ENCODE measurements around the gene GTSE1.
"Not testable (repeated sequence)": the region's sequence is repeated elsewhere in the genome, so short reads cannot be mapped to it uniquely, and the experiment has no call there.

The GTSE1 gene

DNA sequence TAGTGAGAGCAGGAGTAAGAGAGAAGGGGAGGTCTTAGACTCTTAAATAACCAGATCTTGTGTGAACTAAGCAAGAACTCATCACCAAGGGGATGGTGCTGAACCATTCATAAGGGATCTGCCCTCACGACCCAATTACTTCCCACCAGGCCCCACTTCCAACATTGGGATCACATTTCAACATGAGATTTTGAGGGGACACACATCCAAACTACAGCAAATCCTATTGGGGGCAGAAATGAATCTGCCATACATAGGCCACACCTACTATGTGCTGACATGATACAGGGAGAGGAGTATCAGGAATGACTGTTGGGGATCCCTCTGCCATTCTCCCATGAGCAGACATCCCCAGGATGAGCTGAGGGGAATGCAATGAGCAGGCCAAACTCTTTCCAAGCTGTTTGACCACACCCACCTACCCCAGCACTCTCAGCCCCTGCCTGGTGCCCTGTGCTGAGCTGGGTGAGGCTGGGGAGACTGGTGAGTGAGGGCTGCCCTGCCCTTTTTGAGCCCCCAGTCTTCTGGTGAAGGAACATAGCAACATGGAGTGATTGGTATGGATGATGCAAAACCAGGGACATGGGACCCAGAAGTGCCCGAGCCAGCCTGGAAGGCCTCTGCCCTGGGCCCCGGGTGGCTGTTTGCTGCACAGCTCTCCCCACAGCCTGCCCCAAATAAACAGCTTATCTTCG lies 1.2 kb upstream of the GTSE1 start:
- DNase-seq = no peak

DNA sequence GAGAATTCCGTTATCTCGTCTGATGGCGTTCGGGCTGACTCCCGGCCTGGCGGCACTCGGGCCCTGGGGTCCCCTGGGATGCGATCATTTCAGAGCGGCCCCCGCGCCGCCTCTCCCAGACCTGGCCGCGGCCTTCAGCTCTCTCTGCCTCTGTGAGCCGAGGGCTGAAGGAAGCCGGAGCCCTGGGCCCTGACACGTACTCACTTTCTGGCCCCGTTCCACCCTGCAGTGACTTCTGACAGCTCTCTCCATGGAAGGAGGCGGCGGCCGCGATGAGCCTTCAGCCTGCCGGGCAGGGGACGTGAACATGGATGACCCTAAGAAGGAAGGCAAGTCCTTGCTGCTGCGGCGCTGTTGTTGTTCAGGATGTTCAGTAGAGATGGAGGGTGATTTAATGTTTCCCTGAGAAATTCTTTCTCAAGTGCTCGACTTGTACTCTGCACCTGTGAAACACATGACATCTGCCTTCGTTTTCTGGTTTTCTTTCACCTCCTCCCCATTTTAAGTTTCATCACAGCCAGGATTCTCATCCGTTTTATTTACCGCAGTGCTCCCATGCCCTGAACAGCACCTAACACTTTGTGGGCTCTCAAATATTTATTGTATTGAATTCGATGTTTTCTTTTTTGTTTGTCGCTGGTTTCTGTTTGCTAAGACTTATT lies 612 bp downstream of the GTSE1 start:
- DNase-seq = no peak

DNA sequence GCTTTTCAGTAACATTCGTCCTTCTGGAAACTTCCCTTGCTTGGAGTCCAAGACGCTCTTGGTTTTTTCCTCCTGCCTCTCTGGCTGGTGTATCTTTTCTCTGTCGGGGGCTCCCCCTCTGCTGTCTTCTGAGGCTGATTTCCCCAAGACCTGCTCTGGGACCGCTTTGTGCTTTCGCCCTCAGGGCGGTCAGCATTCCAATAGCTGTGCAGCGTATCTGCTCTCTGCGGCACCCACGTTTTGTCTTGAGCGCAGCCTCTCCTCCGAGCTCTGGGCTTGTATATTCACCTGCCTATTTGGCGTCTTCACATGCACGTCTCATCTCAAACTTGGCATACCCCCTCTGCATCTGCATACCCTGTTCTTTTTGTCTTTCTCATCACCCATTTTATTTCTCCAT lies 2.4 kb downstream of the GTSE1 start:
- no peak for DNase-seq

DNA sequence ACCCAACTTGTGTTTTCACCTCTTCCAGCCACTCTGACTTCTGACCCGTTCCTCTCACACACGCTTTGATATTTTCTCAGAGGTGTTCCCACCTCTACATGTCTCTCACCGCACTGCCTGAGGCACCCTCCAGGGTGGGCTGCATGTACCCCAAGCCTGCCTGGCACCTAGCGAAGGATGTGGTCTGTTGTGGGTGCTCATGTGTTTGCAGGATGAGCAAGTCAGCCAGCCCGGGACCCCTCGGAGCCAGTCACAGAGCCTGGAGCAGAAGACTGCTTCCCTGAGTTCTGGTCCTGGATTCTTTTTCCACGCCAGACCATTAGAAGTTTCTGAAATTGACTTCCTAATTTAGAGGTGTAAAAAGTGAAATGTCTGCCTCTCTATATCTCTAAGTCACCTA lies 3.8 kb downstream of the GTSE1 start:
- DNase-seq = no peak

DNA sequence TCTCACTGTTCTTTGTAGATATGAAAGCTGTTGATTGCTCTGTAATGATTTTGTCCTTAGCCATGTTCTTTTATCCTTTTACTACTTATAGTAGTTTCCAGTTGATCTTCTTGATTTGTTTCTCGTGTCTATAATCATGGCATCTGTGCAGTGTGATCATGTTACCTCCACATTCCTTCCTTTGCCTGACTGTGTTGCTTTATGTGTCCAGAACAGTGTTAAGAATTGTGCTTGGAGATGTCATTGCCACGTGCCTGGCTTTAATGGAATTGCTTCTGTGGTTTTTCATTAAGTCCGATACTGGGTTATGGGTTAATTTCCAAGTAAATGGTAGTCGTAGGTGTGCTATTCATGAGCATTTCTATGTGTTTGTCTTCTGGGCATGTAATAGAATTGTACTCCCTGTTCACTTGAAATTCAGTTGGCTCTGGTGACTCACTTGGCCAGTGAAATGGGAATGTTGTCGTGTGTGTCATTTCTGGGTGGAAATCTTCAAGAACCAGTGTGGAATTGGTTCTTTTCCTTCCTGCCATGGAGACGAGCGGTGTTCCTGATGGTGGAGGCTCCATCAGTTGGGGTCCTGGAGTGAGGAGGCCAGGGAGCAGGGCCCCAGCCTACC lies 6.8 kb downstream of the GTSE1 start:
- DNase-seq = no peak

DNA sequence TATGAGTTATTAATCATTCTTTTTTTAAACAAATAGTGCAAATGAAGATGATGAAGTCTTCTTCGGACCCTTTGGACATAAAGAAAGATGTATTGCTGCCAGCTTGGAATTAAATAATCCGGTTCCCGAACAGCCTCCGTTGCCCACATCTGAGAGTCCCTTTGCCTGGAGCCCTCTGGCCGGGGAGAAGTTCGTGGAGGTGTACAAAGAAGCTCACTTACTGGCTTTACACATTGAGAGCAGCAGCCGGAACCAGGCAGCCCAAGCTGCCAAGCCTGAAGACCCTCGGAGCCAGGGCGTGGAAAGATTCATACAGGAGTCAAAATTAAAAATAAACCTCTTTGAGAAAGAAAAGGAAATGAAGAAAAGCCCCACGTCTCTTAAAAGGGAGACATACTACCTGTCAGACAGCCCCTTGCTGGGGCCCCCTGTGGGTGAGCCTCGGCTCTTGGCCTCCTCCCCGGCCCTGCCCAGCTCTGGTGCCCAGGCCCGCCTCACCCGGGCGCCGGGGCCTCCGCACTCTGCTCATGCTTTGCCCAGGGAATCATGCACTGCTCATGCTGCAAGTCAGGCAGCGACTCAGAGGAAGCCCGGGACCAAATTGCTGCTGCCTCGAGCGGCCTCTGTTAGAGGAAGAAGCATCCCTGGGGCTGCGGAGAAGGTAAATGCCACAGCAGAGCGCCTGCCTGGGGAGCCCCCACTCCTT lies 11.8 kb downstream of the GTSE1 start:
- no peak for DNase-seq

DNA sequence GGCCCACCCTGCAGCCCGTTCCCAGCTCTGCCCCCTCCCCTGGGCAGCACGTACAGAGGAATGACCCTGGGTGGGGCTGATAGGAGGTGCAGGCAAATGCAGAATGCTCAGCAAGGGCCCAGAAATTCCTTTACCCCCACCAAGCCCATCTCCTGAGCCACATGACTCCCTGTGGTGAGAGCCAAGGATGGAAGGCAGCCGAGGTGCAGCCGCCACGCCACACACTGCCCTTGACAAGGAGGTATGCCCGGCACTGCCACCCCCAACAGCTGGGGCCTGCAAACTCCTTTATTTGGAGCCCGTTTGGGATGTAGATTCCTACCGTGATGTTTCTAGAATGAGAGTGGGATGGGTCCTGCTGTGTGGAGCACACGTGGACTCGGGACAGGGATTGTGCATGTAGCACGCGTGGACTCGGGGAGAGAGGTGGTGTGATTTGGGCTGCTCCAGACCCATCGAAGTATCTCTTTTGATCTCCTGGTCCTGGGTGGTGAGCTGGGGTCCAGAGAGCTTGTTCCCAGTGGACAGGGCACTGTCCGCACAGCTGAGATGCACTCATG lies 12.9 kb downstream of the GTSE1 start:
- DNase-seq = no peak

DNA sequence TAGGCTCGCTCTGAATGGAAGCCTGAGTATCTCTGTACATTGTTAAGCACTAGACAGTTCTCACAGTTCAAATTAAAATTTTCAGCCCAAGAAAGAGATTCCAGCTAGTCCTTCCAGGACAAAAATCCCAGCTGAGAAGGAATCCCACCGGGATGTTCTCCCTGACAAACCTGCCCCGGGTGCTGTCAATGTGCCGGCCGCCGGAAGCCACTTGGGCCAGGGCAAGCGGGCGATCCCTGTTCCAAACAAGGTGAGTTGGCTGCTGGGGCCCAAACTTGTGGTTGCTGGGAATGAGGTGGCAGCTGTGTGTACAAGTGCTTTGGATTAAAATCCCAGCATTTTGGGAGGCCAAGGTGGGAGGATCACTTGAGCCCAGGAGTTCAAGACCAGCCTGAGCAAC lies 15.4 kb downstream of the GTSE1 start:
- DNase-seq = no peak

DNA sequence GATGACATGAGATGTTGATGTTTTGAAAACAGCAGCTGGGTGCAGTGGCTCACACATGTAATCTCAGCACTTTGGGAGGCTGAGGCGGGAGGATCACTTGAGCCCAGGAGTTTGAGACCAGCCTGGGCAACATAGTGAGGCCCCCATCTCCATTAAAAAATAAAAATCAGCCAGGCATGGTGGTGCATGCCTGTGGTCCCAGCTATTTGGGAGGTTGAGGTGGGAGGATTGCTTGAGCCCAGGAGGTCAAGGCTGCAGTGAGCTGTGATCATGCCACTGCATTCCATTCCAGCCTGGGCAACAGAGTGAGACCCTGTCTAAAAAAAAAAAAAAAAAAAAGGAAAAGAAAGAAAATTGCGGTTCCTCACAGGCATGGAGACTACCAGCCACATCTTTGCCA lies 16.2 kb downstream of the GTSE1 start:
- DNase-seq = not testable (repeated sequence)

DNA sequence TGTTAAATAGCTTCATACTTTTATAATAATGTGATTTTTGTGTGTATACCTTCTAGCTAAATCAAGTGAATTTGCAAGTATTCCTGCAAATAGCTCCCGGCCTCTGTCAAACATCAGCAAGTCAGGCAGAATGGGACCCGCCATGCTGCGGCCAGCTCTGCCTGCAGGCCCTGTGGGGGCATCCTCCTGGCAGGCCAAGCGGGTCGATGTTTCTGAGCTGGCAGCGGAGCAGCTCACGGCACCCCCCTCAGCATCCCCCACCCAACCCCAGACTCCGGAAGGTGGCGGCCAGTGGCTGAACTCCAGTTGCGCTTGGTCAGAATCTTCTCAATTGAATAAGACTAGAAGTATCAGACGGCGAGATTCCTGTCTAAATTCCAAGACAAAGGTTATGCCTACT lies 19.3 kb downstream of the GTSE1 start:
- no peak for DNase-seq

DNA sequence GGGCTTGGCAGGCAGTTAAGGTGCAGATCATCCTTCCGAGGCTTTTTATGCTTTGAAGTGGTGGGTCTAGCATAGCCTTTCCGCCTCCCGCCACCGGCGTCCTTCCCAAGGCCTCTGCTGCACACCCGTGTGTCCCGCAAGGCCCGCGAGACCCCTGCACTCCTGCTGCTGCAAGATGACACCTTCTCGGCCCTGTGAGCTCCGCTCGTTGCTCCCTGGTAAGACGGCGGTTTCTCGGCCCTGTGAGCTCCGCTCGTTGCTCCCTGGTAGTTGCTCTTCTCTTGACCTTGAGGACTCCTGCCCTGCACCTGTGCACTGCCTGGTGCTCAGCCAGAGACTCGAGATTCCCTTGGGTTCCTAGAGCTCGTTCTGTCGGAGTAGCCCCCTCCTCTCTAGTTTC lies 21.0 kb downstream of the GTSE1 start:
- DNase-seq = no peak

DNA sequence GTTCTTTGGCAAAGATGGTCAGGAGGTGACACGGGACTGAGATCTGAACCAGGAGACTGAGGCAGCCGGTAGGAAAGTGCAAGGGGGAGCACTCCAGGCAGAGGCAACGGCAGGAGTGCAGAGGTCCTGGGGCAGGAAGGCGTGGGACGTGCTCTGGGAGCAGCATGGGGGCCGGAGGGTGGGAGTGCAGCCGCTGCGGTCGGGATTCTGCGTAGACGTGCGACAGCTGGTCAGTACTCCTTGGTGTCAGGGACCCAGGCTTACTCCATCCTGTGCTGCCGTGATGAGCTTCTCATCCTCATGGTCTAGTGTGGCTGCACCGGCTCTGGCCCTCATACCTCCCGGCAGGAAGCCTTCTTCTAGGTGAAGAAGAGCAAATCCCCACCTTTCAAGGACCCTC lies 21.9 kb downstream of the GTSE1 start:
- DNase-seq = no peak

DNA sequence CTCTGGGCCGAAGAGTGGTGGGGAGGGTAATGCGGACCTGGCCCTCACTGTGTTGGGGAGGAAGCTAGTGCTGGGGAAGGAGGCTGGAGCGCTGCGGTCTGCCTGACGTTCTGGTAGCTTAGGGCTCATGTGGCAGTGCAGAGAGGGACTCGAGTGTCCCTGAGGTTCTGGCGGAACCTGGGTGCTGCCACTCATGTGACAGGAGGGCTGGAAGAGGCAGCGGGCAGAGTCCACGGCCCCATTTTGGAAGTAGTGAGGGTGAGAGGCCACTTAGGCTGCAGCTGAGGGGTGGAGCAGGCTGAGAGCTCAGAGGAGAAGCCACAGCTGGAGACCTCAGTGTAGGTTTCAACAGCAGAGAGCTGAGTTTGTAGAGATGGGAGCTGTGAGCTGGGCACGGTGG lies 22.6 kb downstream of the GTSE1 start:
- DNase-seq = no peak

DNA sequence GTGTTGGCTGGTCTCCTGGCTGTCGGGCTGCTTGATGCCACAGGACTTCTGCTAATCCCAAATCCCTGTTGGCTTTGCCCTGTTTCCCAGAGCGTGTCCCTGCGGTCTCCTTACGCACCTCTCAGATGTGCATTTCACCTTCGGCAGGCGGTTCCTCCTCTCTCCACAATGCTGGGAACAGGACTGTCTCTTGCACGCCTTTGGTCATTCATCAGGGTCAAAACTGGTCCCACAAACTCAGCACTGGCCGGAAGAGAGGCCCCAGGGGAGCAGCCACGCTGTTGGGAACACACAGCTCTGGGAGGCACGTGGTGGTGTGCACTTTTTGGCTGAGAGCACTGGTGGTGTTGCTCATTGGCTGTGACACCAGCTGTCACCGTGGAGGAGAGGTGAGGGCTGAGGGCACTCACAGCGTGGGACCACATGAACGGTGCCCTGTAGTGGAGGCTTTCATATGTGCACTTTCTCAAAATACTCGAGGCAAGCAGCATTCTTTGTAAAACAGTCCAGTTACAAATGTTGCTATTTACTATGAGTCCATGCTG lies 23.6 kb downstream of the GTSE1 start:
- no peak for DNase-seq

DNA sequence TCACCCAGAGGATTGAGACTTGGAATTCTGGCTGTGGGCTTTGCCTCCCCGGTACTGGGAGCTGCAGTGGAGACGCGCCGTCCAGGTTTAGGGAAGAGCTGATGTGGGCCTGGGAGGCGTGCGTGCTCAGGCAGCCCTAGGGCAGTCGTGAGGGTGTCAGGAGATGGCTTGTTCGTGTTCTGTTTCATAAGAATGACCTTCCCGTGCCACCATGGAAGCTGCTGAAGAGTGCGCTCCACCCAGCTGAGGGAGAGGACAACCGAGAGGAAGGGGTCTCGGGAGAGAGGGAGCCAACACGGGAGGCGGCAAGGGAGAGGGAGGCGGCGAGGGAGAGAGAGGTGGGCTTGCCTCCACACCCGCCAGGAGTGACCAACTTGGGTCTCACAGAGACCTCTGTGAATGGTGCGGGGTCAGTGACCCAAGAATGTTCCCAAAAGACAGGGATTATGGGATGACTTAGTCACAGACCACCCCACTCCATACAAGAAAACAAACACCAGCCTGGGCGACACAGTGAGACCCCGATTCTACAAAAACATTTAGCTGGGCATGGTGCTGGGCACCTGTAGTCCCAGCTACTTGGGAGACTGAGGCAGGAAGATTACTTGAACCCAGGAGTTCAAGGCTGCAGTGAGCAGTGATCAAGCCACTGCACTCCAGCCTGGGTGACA lies 24.2 kb downstream of the GTSE1 start:
- no peak for DNase-seq

DNA sequence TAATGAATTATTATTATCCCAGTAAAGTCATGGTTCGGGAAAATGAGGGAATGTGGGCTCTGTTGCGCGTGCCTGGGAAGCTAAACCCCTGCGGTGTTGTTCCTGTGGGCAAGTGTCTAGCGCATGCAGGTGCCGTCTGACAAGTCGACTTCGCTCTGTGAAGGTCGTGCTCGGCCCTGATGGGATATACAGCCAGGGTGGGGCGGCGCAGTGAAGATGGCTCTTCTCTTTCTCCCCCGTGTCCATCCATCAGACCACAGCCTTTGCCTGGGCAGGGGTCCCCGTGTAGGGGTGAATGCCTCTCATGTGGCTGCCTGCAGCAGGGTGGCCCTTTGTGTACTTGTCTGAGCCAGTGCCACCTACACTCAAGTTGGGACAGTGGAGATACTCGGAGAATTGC lies 26.0 kb downstream of the GTSE1 start:
- no peak for DNase-seq

DNA sequence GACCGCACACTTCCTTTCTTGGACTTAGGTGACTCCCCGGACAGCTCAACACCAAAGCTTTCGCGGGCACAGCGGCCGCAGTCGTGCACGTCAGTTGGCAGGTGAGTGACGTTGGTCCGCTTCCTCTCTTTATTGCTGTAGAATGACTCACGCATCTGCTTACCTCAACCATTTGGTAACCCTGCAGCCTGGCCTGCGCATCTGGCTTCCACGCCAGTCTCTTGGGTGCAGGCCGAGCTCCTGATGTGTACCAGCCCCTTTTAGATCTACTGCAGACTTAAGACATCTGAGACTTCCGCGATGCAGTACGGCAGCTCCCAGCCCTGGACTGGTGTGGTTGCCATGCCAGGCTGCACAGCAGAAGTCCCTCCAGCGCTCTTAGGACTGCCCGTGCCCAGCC lies 26.5 kb downstream of the GTSE1 start:
- DNase-seq = no peak

DNA sequence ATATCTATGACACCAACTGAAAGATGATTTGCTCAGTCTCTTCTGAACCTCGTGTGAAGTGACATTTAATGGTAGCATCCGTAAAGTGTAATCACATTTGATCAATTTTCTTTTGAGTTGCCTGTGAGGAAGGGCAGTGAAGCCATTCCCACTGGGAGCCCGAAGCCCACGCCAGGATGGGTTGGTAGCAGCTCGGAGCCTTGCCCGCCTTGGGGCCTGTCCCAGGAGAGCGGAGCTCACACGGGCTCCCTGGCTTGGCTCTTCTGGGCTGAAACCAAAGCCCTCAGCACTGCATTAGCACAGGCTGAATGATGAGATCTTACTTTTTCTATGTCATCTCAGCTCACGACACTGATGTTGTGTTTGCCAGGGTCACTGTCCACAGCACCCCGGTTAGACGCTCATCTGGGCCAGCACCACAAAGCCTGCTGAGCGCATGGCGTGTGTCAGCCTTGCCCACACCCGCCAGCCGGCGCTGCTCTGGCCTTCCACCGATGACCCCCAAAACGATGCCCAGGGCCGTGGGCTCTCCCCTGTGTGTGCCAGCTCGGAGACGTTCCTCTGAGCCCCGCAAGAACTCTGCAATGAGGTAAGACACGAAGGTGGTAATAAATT lies 29.5 kb downstream of the GTSE1 start:
- DNase-seq = no peak

DNA sequence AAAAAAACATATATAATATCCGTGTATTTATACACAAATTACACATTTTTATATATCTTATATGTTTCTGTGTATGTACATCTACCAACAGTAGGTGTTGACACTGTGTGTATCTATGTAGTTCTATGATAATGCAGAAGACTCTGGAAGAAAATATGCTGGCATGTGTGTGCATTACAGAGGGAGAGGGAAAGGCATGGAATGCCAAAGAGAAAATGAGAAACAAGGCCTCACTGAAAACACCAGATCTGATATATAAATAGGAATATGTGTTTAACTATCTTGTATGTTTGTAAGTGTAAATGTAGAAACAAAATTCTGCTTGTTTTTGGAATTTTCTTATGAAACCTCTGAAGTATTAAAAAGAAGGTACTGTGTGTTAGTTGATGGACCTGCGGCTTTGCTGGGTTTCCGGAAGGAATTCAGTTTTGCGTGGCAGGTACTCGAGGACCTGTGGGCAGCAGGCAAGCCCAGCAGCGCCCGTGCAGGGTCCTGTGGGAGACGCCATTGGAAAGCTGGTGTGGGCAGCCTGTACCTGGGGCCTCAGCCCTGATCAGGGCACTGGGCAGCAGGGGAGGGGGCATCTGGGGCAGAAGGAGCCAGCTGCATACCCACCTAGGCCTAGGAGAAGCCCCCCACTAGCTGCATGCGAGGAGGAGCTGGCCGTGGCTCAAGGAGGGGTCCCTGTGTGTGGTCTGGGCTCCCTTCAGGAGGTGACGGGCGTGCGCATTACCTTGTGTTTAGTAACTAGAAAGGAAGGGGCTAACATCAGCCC lies 31.2 kb downstream of the GTSE1 start:
- no peak for DNase-seq

DNA sequence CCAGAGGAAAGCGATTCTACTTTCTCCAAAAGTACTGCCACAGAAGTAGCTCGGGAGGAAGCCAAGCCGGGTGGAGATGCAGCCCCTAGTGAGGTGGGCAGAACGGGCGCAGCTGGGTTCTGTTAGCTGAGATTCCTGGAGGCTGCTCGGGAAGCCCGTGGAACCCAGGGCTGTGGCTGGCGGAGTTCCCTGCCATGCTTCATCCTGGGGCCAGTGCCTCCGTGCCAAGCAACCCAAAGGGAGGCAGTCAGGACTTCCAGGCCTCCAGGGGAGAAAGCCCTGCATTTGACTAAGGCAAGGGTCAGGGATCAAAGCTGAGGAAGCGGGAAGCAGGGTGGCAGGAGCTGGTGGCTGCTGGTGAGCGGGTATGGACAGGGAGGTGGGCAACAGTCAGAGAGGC lies 32.1 kb downstream of the GTSE1 start:
- DNase-seq = no peak

DNA sequence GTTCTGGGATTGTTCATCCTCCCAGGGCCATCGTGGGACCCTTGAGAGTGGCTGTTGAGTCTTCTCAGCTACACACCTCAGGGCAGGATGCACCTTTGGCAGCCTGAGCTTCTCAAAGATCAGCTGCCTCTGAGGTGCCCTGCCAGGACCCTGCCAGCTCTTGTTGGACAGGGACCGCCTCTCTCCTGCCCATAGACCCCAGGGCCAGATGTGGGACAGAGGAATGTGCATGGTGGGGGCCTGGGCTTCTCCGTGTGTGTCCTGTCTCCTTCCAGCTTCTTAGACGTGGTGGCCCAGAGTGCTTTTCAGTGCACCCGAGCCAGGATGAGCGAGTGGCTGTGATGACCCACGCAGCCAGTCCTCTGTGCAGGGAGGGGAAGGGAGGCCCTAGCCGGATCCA lies 32.9 kb downstream of the GTSE1 start:
- no peak for DNase-seq

Measured in hippocampal formation (tissue), 2 donors.